GM23338 (cell line): ENCODE results near the gene LAGE3.

Source experiments
- CREB1 ChIP-seq: fragments of 250-450 bp; sonication (Bioruptor Pico); IDR thresholded peaks from 2 replicates; pipeline ENCODE4 v1.5.0; 2020; ENCODE audit warnings: low read depth, mild to moderate bottlenecking, moderate library complexity
- EZH2 ChIP-seq: fragments of 200-600 bp; sonication (generic); IDR thresholded peaks from one replicate; pipeline ENCODE4 v1.8.0; 2017; ENCODE audit warnings: antibody characterized with exemption, mild to moderate bottlenecking, low read depth; ENCODE audit not compliant: unreplicated experiment
- EZH2phosphoT487 ChIP-seq: fragments of 200-600 bp; sonication (generic); IDR thresholded peaks from one replicate; pipeline ENCODE4 v1.8.1; 2018; ENCODE audit warnings: antibody characterized with exemption; ENCODE audit not compliant: unreplicated experiment
- POLR2AphosphoS5 ChIP-seq: IDR thresholded peaks from 2 replicates; pipeline ENCODE4 v1.6.1; 2016; ENCODE audit warnings: antibody characterized with exemption, low read depth
- REST ChIP-seq: IDR thresholded peaks from one replicate; pipeline ENCODE4 v1.6.1; 2018; ENCODE audit warnings: antibody characterized with exemption; ENCODE audit not compliant: unreplicated experiment
- ZNF331 ChIP-seq: fragments of 250-450 bp; sonication (Bioruptor Pico); IDR thresholded peaks from 2 replicates; pipeline ENCODE4 v1.5.0; 2020; ENCODE audit warnings: low read depth, mild to moderate bottlenecking, moderate library complexity
- TF ChIP-seq, protein P1 (sequence below), 2 experiments: fragments of 200-600 bp in 1 of 2; sonication (generic) in 1 of 2; conservative IDR thresholded peaks; 2 replicates each; pipeline versions ENCODE4 v1.5.1 to v1.6.1; 2016 to 2017; ENCODE audit warnings: antibody characterized with exemption in 2 of 2, low read depth in 2 of 2, mild to moderate bottlenecking in 2 of 2, moderate library complexity in 1 of 2

DNA sequence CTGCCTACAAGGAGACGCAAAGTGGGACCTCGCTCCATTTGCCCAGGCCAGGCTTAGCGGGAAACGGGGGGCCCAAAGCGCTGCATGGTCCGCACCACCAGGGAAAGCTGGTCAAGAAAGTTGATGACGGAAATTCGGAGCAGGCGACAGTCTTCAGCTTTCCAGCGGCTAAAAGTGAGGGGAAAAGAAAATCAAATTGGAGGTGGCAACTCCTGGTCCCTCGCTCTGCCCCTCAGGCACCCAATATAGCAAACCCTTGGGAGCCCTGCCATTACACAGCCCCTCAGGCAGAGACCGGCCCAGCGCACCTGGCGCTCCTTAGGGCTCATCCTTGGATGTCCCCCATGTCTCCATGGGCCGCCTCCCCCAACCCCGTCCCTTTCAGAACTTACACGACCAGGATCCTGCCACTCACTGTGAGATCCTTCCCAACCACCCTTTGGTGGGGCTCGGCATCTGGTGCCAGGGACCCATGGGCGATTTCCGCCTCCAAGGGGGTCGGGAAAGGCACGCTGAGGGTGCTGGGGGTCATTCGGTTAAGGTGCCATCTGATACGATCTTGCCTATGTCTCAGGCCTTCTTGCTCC is 1.1 kb downstream of the LAGE3 start:
- TF ChIP-seq, protein P1, sequence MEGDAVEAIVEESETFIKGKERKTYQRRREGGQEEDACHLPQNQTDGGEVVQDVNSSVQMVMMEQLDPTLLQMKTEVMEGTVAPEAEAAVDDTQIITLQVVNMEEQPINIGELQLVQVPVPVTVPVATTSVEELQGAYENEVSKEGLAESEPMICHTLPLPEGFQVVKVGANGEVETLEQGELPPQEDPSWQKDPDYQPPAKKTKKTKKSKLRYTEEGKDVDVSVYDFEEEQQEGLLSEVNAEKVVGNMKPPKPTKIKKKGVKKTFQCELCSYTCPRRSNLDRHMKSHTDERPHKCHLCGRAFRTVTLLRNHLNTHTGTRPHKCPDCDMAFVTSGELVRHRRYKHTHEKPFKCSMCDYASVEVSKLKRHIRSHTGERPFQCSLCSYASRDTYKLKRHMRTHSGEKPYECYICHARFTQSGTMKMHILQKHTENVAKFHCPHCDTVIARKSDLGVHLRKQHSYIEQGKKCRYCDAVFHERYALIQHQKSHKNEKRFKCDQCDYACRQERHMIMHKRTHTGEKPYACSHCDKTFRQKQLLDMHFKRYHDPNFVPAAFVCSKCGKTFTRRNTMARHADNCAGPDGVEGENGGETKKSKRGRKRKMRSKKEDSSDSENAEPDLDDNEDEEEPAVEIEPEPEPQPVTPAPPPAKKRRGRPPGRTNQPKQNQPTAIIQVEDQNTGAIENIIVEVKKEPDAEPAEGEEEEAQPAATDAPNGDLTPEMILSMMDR (conservative IDR thresholded peaks at IDR 0.05; ENCODE audit: low read depth in 2 of 2) = no peak
- TF ChIP-seq POLR2AphosphoS5 (no peak), REST (no peak), EZH2 (no peak), CREB1 (no peak), EZH2phosphoT487 (no peak), ZNF331 (CRISPR knock-in tag) (no peak)
